Measurements from ENCODE around the gene CPD. TPM values are rescaled to one million over a fixed set of nuclear protein-coding genes. Genes with fewer than 3 reads are reported as not detected.

The CPD gene
- total RNA-seq, 1 experiment from 2014 or later = 47.9 TPM

DNA sequence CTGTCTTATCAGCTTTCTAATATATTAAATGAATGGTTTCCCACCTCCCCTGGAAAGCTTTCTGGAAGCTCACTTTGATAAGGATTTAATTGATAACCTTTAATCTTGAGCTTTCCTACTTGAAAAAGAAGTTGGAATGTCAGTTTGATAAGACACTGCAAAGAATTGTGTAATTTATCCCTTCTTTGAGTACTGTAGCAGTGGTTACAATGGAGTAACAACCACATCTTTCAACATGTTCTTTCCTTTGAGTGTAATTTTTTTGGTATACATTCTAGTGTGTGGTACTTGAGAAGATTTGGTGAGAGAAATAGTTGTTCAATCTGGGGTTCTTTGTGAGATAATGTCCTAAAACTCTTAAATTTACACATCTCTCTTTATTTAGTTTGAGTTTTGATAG, 43.4 kb downstream of the CPD start:
- ChIA-PET POLR2A (interaction anchor here (0.7 kb wide), 1 partner anchor 11 kb away, joined by 3 read pairs; no protein-coding TSS in a partner anchor), CTCF (interaction anchor here (0.7 to 0.8 kb wide), 2 partner anchors 25 to 83 kb away, joined by 3 to 4 read pairs; no protein-coding TSS in a partner anchor)
- peaks cover 37% of the 10 kb centered on the region for H3K36me3 Mint-ChIP-seq (ENCODE audit: insufficient read depth, unreplicated experiment)
- TF ChIP-seq, protein P1, sequence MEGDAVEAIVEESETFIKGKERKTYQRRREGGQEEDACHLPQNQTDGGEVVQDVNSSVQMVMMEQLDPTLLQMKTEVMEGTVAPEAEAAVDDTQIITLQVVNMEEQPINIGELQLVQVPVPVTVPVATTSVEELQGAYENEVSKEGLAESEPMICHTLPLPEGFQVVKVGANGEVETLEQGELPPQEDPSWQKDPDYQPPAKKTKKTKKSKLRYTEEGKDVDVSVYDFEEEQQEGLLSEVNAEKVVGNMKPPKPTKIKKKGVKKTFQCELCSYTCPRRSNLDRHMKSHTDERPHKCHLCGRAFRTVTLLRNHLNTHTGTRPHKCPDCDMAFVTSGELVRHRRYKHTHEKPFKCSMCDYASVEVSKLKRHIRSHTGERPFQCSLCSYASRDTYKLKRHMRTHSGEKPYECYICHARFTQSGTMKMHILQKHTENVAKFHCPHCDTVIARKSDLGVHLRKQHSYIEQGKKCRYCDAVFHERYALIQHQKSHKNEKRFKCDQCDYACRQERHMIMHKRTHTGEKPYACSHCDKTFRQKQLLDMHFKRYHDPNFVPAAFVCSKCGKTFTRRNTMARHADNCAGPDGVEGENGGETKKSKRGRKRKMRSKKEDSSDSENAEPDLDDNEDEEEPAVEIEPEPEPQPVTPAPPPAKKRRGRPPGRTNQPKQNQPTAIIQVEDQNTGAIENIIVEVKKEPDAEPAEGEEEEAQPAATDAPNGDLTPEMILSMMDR (IDR thresholded peaks at IDR 0.05; ENCODE audit: unreplicated experiment) = no peak
- H3K27ac Mint-ChIP-seq (ENCODE audit: low read depth, unreplicated experiment) = no peak overlapping the region
- intact Hi-C loops (cut with micrococcal nuclease) = no loop called here
- H3K27me3 Mint-ChIP-seq (ENCODE audit: insufficient read depth, unreplicated experiment) = no peaks in the 10 kb centered on the region
- no TSS peak for BruUV-seq (replicated peaks)
- H3K4me3 Mint-ChIP-seq (ENCODE audit: unreplicated experiment) = no peak overlapping the region
- no peak for DNase-seq (ENCODE audit: unreplicated experiment)
- H3K9me3 Mint-ChIP-seq (ENCODE audit: unreplicated experiment) = no peaks in the 10 kb centered on the region
- H3K4me1 Mint-ChIP-seq (ENCODE audit: insufficient read depth, unreplicated experiment) = no peaks in the 10 kb centered on the region

DNA sequence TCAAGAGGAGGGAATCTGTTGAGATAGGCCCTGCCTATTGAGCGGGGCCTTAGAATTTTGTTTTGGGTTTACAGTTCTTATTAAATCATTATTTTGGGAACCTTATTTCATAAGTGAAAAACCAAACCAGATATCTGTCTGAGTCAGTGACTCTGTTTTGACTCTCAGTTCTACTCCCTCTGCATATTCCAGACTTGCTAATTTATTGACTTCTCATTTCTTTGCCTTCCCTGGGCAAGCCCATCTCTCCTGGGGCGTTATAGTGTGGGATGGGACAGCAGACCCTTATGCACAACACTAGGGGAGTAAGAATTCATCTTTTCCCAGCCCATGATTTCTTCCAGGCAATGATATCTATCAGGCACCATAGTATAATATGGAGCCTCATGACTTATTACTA, 45.7 kb downstream of the CPD start:
- intact Hi-C loops (cut with micrococcal nuclease) = no loop called here
- H3K27me3 Mint-ChIP-seq (ENCODE audit: insufficient read depth, unreplicated experiment) = no peaks in the 10 kb centered on the region
- DNase-seq (ENCODE audit: unreplicated experiment) = no peak
- H3K36me3 Mint-ChIP-seq (ENCODE audit: insufficient read depth, unreplicated experiment) = peaks cover 43% of the 10 kb centered on the region
- no peak overlapping the region for H3K27ac Mint-ChIP-seq (ENCODE audit: low read depth, unreplicated experiment)
- POLR2A ChIA-PET = no interaction called here
- CTCF ChIA-PET = interaction anchor here (0.6 kb wide), 1 partner anchor 37 kb away, joined by 3 read pairs; no protein-coding TSS in a partner anchor
- TF ChIP-seq, protein P1 (IDR thresholded peaks at IDR 0.05; ENCODE audit: unreplicated experiment) = no peak
- H3K4me1 Mint-ChIP-seq (ENCODE audit: insufficient read depth, unreplicated experiment) = no peaks in the 10 kb centered on the region
- no TSS peak for BruUV-seq (replicated peaks)
- H3K4me3 Mint-ChIP-seq (ENCODE audit: unreplicated experiment) = no peak overlapping the region
- H3K9me3 Mint-ChIP-seq (ENCODE audit: unreplicated experiment) = no peaks in the 10 kb centered on the region

DNA sequence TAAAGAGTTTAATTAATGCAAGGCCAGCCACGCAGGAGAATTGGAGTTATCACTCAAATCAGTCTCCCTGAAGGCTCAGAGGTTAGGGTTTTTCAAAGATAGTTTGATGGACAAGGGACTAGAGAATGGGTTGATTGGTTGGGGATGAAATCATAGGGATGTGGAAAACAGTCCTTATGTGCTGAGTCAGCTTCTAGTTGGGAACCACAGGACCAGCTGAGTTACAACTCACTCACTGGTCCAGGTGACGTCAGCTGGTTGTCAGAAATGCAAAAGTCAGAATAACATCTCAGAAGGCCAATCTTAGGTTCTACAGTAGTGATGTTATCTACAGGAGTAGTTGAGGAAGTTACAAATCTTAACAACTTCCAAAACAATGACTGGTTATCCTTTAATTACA, 47.6 kb downstream of the CPD start:
- CTCF ChIA-PET = interaction anchor here (1.5 kb wide), 1 partner anchor 86 kb away, joined by 3 read pairs; no protein-coding TSS in a partner anchor

GRCh38 chr17:30427611-30428010, 48.9 kb downstream of the CPD start:
- no peaks in the 10 kb centered on the region for H3K27me3 Mint-ChIP-seq (ENCODE audit: insufficient read depth, unreplicated experiment)
- TF ChIP-seq, protein P1 (IDR thresholded peaks at IDR 0.05; ENCODE audit: unreplicated experiment) = no peak
- intact Hi-C loops (cut with micrococcal nuclease) = no loop called here
- H3K4me3 Mint-ChIP-seq (ENCODE audit: unreplicated experiment) = no peak overlapping the region
- CTCF ChIA-PET = no interaction called here
- H3K36me3 Mint-ChIP-seq (ENCODE audit: insufficient read depth, unreplicated experiment) = peaks cover 65% of the 10 kb centered on the region
- no peak for DNase-seq (ENCODE audit: unreplicated experiment)
- H3K9me3 Mint-ChIP-seq (ENCODE audit: unreplicated experiment) = no peaks in the 10 kb centered on the region
- H3K4me1 Mint-ChIP-seq (ENCODE audit: insufficient read depth, unreplicated experiment) = no peaks in the 10 kb centered on the region
- no peak overlapping the region for H3K27ac Mint-ChIP-seq (ENCODE audit: low read depth, unreplicated experiment)
- BruUV-seq (replicated peaks) = no TSS peak
- POLR2A ChIA-PET = no interaction called here

More for the DNA sequence above, 47.6 kb downstream of the CPD start:
- TF ChIP-seq, protein P1 (IDR thresholded peaks at IDR 0.05; ENCODE audit: unreplicated experiment) = no peak
- H3K4me1 Mint-ChIP-seq (ENCODE audit: insufficient read depth, unreplicated experiment) = no peaks in the 10 kb centered on the region
- no peak for DNase-seq (ENCODE audit: unreplicated experiment)
- no TSS peak for BruUV-seq (replicated peaks)
- POLR2A ChIA-PET = no interaction called here
- H3K27ac Mint-ChIP-seq (ENCODE audit: low read depth, unreplicated experiment) = no peak overlapping the region
- H3K36me3 Mint-ChIP-seq (ENCODE audit: insufficient read depth, unreplicated experiment) = peaks cover 53% of the 10 kb centered on the region
- H3K4me3 Mint-ChIP-seq (ENCODE audit: unreplicated experiment) = no peak overlapping the region
- intact Hi-C loops (cut with micrococcal nuclease) = no loop called here
- H3K9me3 Mint-ChIP-seq (ENCODE audit: unreplicated experiment) = no peaks in the 10 kb centered on the region
- no peaks in the 10 kb centered on the region for H3K27me3 Mint-ChIP-seq (ENCODE audit: insufficient read depth, unreplicated experiment)
